ENCODE results near the gene LRMDA.

LRMDA gene

GRCh38 chr10:75971402-75972211, 540.2 kb downstream of the LRMDA start:
- no peak for TF ChIP-seq CTCF (IDR thresholded peaks at IDR 0.05; ENCODE audit: low read depth, low read length, missing control alignments)
- no peak overlapping the region for H3K4me3 ChIP-seq (ENCODE audit: low read depth, low read length)
- no peak for DNase-seq (ENCODE audit: low read depth)

GRCh38 chr10:75972491-75973276, 541.3 kb downstream of the LRMDA start:
- no peak for TF ChIP-seq CTCF (IDR thresholded peaks at IDR 0.05; ENCODE audit: low read depth, low read length, missing control alignments)
- no peak overlapping the region for H3K4me3 ChIP-seq (ENCODE audit: low read depth, low read length)
- DNase-seq (ENCODE audit: low read depth), result no peak

- DNase-seq (ENCODE audit: low read depth), result no peak
- H3K4me3 ChIP-seq (ENCODE audit: low read depth, low read length), result no peak overlapping the region
- TF ChIP-seq CTCF (IDR thresholded peaks at IDR 0.05; ENCODE audit: low read depth, low read length, missing control alignments), result no peak
Observed at GRCh38 chr10:75974080-75974479, 542.7 kb downstream of the LRMDA start.

GRCh38 chr10:75976681-75977080, 545.3 kb downstream of the LRMDA start:
- no peak for TF ChIP-seq CTCF (IDR thresholded peaks at IDR 0.05; ENCODE audit: low read depth, low read length, missing control alignments)
- H3K4me3 ChIP-seq (ENCODE audit: low read depth, low read length), result no peak overlapping the region
- DNase-seq (ENCODE audit: low read depth), result no peak

GRCh38 chr10:75977139-75977538, 545.7 kb downstream of the LRMDA start:
- no peak for TF ChIP-seq CTCF (IDR thresholded peaks at IDR 0.05; ENCODE audit: low read depth, low read length, missing control alignments)
- no peak overlapping the region for H3K4me3 ChIP-seq (ENCODE audit: low read depth, low read length)
- DNase-seq (ENCODE audit: low read depth), result no peak

- no peak for DNase-seq (ENCODE audit: low read depth)
- H3K4me3 ChIP-seq (ENCODE audit: low read depth, low read length), result no peak overlapping the region
- no peak for TF ChIP-seq CTCF (IDR thresholded peaks at IDR 0.05; ENCODE audit: low read depth, low read length, missing control alignments)
Observed at GRCh38 chr10:75978213-75978612, 546.8 kb downstream of the LRMDA start.
